Activated CD4-positive, alpha-beta T cell treated with anti-CD3 and anti-CD28 coated beads, Interleukin-2, Interleukin-4, amounts not matched to agents 100 ng/mL and 50 ng/mL, durations not matched to agents 16 hours and 8 hours (primary cell): ENCODE measurements around the gene IGFL4.

Source experiments
- DNase-seq: peaks from one replicate; pipeline ENCODE4 v3.0.0-alpha.2; 2020; ENCODE audit warnings: low spot score

Gene IGFL4

DNA sequence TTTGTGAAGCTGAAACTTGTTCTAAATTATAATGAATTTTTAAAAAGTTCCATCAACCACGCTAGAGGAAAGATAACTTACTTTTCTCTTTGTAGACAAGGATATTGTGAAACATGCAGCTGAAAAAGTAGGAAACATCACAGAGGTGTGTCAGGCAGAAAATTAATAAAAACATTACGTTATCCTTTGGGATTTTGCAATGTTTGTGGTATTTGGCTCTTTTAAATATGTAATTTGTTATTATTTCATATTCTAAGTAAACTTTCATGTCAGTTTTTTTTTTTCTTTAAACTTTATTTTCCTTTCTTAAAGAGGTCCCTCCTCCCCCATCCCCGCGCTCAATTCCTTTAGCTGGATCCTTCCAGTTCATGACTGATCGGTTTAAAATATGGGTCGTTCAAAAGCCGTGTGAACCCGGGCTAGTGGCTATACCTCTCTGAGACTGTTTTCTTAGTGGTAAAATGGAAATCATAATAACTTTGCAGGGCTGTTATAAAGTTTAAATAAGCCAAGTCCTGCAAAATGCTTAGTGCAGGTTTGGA is 46.3 kb downstream of the IGFL4 start:
- no peak for DNase-seq

DNA sequence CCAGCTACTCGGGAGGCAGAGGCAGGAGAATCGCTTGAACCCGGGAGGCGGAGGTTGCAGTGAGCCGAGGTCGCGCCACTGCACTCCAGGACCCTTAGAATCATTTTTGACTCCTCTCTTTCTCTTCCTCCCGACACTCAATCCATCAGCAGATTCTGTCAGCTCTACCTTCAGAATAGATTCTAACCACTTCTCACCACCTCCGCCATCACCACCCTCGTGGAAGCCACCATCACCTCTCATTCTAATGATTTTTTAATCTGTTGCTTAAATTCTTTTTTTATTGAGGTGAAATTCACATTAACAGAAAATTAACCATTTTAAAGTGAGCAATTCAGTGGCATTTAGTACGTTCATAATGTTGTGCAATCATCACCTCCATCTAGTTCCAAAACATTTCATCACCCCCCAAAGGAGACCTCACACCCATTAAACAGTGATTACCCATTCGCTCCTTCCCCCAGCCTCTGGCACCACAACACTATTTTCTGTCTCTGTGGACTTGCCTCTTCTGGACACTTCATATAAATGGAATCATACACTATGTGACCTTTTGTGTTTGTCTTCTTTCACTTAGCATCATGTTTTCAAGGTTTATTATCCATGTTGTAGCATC is 50.6 kb downstream of the IGFL4 start:
- no peak for DNase-seq
